ENCODE measurements around the gene TSPEAR.

TSPEAR gene

GRCh38 chr21:44526096-44526997 lies 185.0 kb downstream of the TSPEAR start:
- TF ChIP-seq CTCF (conservative IDR thresholded peaks at IDR 0.05) = no peak
- H3K27ac ChIP-seq = no peak overlapping the region

- no peak for TF ChIP-seq CTCF (conservative IDR thresholded peaks at IDR 0.05)
- no peak overlapping the region for H3K27ac ChIP-seq
These were observed 185.8 kb downstream of the TSPEAR start for GRCh38 chr21:44525391-44526095.

GRCh38 chr21:44524414-44525371 lies 186.7 kb downstream of the TSPEAR start:
- no peak for TF ChIP-seq CTCF (conservative IDR thresholded peaks at IDR 0.05)
- no peak overlapping the region for H3K27ac ChIP-seq

DNA sequence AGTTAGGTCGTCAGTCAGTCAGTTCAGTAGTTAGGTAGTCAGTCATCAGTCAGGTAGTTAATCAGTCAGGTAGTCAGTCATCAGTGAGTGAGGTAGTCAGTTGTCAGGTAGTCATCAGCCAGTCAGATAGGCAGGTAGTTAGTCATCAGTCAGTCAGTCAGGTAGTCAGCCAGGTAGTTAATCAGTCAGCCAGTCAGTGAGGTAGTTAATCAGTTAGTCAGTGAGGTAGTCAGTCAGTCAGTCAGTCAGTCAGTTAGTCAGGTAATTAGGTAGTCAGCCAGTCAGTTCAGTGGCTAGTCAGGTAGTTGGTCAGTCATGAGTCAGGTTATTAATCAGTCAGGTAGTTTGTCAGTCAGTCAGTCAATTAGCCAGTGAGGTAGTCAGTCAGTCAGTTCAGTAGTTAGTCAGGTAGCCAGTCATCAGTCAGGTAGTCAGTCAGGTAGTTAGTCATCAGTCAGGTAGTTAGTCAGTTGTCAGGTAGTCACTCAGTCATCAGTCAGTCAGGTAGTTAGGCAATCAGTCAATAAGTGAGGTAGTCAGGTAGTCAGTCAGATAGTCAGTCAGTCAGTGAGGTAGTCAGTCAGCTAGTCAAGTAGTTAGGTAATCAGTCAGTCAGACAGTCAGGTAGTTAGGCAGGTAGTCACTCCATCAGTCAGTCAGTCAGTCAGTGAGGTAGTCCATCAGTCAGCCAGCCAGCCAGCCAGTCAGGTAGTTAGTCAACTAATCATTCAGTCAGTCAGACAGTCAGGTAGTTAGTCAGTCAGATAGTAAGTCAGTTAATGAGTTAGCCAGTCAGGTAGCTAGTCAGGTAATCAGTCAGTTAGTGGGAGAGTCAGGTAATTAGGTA lies 187.6 kb downstream of the TSPEAR start:
- H3K27ac ChIP-seq = no peak overlapping the region
- TF ChIP-seq CTCF (conservative IDR thresholded peaks at IDR 0.05) = no peak

DNA sequence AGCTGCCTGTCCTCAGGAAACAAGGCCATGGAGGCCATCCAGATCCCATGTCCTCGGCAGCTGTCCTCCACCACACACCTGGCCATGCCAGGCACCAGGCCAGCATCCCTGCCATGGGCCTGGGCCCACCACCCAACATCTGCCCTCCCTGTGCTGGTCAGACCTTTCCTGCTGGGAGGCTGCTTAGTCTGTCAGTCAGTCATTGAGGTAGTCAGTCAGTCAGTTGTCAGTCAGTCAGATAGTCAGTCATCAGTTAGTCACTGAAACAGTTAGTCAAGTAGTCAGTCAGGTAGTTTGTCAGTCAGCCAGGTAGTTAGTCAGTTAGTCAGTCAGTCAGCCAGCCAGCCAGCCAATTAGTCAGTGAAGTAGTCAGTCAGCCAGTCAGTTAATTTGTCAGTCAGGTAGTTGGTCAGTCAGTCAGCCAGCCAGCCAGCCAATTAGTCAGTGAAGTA lies 188.6 kb downstream of the TSPEAR start:
- no peak overlapping the region for H3K27ac ChIP-seq
- no peak for TF ChIP-seq CTCF (conservative IDR thresholded peaks at IDR 0.05)

- 0 out of 2 replicates have a peak, but pooled peaks have one; percentile 10 for TF ChIP-seq CTCF (conservative IDR thresholded peaks at IDR 0.05)
- no peak overlapping the region for H3K27ac ChIP-seq
These were observed 189.2 kb downstream of the TSPEAR start for GRCh38 chr21:44521928-44522752.
